Activated CD8-positive, alpha-beta memory T cell treated with anti-CD3 and anti-CD28 coated beads, Interleukin-2, amount 50 U/mL, for 4 hours (primary cell): ENCODE results near the gene CHEK2.
"Not testable (repeated sequence)": the region's sequence is repeated elsewhere in the genome, so short reads cannot be mapped to it uniquely, and the experiment has no call there.

Source experiments
- DNase-seq: peaks from one replicate; pipeline ENCODE4 v3.0.0-alpha.2; 2020

The CHEK2 gene

GRCh38 chr22:28682966-28683365 lies 58.7 kb downstream of the CHEK2 start:
- DNase-seq = not testable (repeated sequence)

DNA sequence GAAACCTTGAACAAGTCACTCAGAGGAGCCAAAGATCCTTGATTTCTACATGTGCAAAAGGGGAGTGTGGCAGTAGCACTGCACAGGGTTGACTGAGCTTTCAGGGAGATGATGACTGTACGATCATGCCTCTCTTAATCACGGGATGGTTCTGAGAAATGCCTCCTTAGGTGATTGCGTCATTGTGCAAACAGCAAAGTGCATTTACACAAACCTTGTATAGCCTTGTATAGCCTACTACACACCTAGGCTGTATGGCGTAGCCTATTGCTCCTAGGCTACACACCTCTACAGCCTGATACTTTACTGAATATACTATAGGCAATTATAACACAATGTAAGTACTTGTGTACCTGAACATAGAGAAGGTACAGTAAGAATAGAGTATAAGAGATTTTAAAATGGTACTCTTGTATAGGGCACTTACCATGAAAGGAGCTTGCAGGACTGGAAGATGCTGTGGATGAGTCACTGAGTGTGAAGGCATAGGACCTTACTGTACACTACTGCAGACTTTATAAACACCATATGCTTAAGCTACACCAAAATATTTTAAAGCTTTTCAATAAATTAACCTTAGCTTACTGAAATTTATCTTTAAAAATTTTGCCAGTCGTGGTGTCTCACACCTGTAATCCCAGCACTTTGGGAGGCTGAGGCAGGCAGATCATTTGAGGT lies 60.7 kb downstream of the CHEK2 start:
- DNase-seq = not testable (repeated sequence)

DNA sequence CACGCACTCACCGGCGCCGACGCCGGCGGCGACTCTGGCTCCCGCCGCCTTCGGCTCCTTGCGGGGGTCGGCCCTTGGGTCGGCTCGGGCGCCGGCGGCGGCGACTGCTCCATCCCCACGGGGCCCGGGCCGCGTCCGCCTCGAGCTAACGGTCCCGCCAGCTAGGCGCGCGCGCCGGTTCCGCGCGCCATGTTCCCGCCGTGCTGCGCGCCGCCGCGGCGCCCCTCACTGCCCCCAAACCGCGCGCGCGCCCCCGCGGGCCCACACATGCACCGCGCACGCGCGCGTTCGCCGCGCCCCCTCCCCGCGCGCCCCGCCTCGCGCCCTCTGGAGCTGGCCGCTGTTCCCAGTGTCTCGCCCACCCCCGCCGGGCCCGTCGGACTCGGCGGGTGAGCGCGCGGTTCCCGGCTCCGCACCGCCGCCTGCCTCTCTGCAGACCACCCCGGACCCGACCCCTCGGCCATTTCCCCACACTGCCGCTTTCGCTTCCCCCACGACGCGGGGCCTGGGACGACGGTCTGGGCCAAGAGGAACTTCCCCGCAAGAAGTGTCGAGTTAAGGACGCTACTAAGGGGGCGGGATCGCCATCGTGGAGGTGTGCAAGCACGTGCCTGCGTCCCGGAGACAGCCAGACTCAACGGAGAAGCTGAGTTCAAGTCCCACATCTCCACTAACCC lies 61.9 kb downstream of the CHEK2 start, which contains the start of gene TTC28:
Gene TTC28, minus strand, starts transcription at position 230 of the 677 bp plus-strand sequence. Its CDS starts 117 bp downstream, at position 113.
- peak; percentile 49 for DNase-seq

DNA sequence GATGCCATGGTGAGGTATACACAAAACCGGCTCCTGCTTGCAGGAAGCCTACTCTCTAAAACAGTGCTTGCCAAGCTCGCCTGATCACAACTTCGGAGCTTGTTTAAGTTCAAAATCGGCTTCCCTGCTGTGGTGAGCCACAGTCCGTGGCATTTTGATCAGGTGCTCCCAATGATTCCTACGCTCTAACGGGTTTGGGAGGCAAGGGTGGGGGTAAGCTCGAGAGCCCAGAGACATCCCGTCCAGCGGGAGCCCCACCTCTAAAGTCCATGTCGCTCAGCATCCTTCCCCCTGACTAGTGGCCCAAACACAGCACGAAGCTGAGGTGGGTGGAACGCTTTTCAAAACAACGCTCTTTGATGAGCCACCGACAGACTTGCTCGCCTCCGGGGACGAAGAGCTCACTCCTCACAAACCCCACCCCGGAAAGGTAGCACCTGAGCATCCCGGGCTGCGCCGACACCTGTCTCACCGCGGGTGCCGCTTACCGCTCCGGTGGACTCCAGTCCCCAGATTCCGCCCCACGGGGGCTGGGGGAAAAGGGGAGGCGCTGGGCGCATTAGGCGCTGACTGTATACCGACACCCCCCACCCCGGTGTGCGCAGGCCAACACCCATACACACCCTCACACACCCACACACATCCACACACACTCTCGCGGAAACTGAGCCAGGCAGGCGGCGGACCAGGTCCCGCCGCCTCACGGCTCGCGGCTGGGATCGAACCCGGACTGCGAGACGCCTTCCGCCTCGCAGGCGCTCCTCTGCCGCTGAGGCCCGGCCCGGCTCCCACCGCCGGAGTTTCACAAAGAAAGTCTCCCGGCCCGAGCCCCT lies 62.6 kb downstream of the CHEK2 start:
- DNase-seq = peak; percentile 17

GRCh38 chr22:28678170-28678569 lies 63.5 kb downstream of the CHEK2 start:
- not testable (repeated sequence) for DNase-seq

- no peak for DNase-seq
Measured at GRCh38 chr22:28674121-28674563, 67.5 kb downstream of the CHEK2 start.

DNA sequence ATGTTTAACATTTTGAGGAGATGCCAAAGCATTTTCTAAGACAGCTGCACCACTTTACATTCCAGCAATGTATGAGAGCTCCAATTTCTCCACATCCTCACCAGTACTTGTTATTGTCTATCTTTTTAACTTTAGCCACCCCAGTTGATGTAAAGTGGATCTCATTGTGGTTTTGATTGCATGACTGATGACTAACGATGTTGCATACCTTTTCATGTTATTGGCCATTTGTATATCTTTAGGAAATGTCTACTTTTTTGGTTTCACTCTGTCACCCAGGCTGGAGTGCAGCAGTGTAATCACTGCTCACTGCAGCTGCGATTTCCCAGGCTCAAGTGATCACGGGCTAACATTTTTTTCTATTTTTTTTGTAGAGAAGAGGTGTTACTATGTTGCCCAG lies 70.9 kb downstream of the CHEK2 start:
- DNase-seq = no peak

DNA sequence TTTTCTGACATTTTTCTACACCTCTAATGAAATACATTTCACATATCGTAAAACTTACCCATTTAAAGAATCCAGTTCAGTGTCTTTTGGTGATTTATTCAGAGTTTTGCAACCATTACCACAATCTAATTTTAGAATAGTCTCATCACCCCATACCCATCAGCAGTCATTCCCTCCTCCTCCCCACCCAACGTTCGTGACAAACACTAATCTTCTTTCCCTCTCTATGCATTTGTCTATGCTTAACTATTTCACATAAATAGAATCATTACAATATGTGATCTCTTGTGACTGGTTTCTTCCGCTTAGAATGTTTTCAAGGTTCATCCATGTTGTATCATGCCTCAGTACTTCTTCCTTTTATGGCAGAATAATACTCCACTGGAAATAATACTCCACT lies 71.5 kb downstream of the CHEK2 start:
- no peak for DNase-seq

DNA sequence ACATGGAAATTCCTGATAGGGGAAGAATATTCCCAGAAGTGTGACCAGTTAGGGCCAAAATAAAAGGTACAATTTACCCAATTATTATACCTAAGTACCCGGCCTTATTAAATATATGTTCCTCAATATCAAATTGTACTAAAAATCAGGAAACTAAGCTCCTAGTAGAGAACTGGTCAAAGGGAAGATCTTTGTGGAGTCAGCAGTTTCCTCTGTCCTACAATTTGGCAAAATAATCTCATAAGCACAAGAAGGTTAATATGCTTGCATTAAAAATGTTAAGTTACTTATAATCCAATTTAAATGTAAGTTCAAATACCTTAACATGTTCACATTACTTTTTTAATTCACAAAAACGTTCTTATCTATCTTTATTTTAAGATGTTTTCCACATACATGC lies 72.2 kb downstream of the CHEK2 start:
- DNase-seq = no peak

GRCh38 chr22:28663569-28663942 lies 78.1 kb downstream of the CHEK2 start:
- DNase-seq = not testable (repeated sequence)

DNA sequence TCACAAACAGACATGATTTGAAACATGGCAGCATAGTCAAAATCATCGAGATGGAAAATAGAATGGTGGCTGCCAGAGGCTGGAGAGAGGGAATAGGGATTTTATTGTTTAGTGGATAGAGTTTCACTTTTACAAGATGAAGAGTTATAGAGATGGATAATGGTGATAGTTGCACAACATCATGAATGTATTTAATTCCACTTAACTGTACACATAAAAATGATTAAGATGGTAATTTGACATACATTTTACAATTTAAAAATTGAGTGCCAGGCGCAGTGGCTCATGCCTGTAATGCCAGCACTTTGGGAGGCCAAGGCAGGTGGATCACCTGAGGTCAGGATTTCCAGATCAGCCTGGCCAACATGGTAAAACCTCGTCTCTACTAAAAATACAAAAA lies 83.2 kb downstream of the CHEK2 start:
- DNase-seq = no peak

DNA sequence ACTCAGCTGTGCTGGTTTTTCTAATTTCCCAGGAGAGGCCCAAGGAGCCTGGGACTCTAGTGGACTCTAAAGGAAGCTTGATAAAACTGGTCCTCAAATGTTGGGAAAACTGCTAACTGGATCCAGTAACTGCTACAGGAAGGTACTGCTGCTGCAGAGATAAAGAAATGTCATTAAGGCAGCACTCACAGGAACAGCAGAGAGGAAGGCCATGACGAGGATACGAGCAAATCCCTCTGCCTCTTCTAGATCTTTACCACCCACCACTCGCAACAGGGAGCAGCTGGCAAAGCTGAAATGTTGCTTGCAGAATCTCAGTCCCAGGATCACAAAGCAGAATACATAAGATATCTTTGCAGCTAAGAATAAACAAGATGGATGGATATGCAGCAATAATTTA lies 85.4 kb downstream of the CHEK2 start:
- no peak for DNase-seq

DNA sequence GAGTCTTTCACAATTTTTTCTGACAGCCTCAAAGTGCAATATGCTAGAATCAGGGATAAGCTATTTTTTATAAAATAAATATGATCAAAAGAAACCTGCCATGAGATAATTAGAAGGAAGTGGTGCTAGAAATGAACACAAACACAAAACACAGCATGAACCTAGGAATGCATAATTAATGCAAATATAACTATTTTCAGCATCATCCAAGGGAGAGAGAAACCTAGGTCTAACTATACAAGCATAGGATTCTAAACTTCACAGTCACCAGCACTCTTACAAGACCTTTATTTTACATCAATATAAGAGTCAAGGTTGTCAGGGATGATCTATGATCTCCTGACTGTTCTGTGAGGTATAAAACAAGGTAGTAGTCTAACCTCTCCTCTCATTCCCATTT lies 91.2 kb downstream of the CHEK2 start:
- DNase-seq = no peak

DNA sequence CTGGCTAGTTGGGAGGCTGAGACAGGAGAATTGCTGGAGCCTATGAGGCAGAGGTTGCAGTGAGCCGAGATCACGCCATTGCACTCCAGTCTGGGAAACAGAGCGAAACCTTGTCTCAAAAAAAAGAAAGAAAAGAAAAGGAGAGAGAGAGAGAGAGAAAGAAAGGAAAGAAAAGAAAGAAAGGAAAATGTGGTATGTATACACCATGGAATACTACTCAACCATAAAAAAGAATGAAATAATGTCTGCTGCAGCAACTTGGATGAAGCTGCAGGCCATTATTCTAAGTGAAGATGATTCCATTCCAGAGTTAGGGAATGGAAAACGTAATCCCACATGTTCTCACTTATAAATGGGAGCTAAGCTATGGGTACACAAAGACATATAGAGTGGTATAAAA lies 92.8 kb downstream of the CHEK2 start:
- DNase-seq = no peak

GRCh38 chr22:28647216-28647615 lies 94.4 kb downstream of the CHEK2 start:
- DNase-seq = no peak

DNA sequence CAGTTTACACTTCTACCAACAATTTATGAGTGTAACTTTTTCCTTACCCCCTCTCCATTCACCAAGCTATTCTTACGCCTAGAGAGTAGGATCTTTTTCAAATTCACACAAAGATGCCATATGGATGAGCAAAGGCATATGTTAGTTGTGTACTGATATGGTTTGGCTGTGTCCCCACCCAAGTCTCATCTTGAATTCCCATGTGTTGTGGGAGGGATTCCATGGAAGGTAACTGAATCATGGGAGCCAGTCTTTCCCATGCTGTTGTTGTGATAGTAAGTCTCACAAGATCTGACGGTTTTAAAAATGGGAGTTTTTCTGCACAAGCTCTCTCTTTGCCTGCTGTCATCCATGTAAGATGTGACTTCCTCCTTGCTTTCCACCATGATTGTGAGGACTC lies 102.3 kb downstream of the CHEK2 start:
- DNase-seq = no peak
